ENCODE data around the gene SLC29A3. TPM values are rescaled to one million over a fixed set of nuclear protein-coding genes. Genes with fewer than 3 reads are reported as not detected.

SLC29A3 gene
- total RNA-seq, 2 donors from 2014 or later: 3.2 to 3.3 TPM

DNA sequence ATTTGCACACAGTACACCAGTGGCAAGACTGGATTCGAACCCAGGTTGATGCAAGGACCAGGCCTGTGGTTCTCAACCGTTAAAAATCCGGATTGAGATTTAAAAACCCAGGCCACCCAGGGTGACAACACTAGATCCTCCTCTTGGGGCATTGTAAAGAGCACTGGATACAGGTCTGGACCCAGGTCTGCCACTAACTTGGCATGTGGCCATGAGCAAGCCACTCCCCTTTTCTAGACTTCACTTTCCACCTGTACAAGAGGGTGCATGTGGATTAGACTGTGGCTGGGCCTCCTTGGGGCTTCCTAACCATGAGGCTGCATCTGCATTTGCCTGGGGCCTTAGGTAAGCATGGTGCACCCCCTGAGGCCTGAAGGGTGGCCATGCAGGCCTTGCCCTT, 21.7 kb upstream of the SLC29A3 start:
- Mint-ChIP-seq H3K27ac (no peak overlapping the region), H3K27me3 (peaks cover 45% of the 10 kb centered on the region), H3K4me3 (no peak overlapping the region), H3K4me1 (peaks cover 13% of the 10 kb centered on the region), H3K36me3 (ENCODE audit: low read depth) (peaks cover 5% of the 10 kb centered on the region)
- ATAC-seq (no peak), DNase-seq (no peak)
- H3K9me3 ChIP-seq (ENCODE audit: control insufficient read depth, low read length, poor library complexity, severe bottlenecking): no peaks in the 10 kb centered on the region

DNA sequence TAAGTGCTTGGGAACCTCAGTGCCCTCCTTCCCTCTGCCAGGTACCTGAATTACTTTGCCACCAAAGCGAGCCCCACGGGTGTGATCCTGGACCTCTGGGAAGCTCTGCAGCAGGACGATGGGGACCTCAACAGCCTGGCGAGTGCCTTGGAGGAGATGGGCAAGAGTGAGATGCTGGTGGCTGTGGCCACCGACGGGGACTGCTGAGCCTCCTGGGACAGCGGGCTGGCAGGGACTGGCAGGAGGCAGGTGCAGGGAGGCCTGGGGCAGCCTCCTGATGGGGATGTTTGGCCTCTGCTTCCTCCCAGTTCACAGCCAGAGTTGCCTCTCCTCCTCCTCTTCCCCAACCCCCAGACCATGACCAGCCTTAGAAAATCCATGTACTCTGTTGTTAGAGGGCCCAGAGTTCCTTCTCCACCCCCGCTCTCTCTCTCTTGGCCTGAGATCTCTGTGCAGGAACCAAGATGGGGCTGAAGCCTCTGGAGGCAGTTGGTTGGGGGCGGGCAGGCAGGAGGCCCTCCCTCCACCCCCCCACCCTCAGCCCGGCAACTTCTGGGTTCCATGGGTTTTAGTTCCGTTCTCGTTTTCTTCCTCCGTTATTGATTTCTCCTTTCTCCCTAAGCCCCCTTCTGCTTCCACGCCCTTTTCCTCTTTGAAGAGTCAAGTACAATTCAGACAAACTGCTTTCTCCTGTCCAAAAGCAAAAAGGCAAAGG, 19.8 kb upstream of the SLC29A3 start:
- Mint-ChIP-seq H3K27me3 (peaks cover 54% of the 10 kb centered on the region), H3K4me3 (no peak overlapping the region), H3K36me3 (ENCODE audit: low read depth) (peaks cover 3% of the 10 kb centered on the region), H3K4me1 (peaks cover 16% of the 10 kb centered on the region), H3K27ac (no peak overlapping the region)
- DNase-seq (no peak), ATAC-seq (no peak)
- no peaks in the 10 kb centered on the region for H3K9me3 ChIP-seq (ENCODE audit: control insufficient read depth, low read length, poor library complexity, severe bottlenecking)

DNA sequence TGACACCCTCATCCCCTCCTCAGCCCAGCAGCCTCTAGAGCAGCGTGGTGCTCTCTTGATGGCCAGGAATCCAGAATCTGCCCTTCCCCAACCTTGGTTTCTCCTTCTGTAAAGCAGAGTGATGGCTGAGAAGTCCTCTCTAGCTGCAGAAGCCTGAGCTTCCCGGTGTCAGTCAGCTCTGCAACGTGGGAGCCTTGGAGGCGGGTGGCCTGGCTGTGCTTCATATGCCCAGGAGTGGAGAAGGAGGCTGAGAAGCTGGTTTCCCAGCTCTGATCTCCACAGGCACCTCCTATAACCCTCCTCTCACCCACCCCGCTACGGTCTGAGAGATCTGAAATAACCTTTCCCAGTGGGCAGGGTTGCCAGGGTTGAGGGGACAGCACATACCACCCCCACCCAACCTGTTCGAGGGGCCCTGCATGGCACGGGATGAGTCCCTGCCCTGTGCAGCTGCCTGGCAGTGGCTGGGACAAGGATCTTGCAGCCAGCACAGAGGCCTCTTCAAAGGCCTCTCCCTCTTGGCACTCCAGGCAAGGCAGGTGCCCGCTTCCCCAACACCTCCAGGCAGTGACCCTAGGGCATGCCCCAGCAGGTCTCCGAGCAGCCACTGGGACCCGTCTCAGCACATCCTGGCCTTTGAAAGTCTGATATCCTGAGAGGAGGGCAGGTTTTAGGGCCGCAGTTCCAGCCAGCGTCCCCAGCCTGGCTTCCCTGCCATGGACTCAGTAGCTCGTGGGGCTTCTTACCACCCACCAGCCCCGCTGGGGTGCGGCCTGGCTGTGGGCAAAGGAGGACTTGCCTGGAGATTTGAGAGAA, 18.3 kb upstream of the SLC29A3 start:
- no peak for ATAC-seq
- DNase-seq: no peak
- no peaks in the 10 kb centered on the region for H3K9me3 ChIP-seq (ENCODE audit: control insufficient read depth, low read length, poor library complexity, severe bottlenecking)
- peaks cover 43% of the 10 kb centered on the region for H3K27me3 Mint-ChIP-seq
- H3K4me1 Mint-ChIP-seq: peaks cover 12% of the 10 kb centered on the region
- H3K4me3 Mint-ChIP-seq: no peak overlapping the region
- no peaks in the 10 kb centered on the region for H3K36me3 Mint-ChIP-seq (ENCODE audit: low read depth)
- no peak overlapping the region for H3K27ac Mint-ChIP-seq

DNA sequence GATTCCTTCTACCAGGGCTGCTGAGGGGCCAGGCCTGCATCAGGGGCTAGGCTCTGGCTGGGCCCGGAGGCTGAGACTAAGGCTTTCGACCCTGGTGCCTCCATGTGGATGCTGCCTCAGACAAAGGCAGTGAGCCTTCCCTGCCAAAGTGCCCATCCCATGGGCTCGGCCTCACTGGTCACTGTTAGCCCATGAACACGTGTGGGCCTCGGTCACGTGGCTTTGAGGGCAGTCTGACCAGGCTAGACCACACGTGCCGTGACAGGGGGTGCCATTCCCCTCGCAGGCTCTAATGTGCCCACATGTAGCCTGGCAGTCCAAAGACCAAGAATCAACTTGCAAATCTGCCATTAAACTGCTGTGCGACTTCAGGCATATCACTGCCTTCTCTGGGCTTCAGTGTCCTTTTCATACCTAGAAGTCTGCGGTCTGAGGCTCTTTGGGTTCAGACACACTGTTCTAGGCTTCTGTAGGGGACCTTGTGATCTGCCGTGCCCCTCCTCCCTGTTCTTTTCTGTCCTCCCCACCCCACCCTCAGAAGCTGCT, 17.6 kb upstream of the SLC29A3 start:
- H3K27ac Mint-ChIP-seq: no peak overlapping the region

DNA sequence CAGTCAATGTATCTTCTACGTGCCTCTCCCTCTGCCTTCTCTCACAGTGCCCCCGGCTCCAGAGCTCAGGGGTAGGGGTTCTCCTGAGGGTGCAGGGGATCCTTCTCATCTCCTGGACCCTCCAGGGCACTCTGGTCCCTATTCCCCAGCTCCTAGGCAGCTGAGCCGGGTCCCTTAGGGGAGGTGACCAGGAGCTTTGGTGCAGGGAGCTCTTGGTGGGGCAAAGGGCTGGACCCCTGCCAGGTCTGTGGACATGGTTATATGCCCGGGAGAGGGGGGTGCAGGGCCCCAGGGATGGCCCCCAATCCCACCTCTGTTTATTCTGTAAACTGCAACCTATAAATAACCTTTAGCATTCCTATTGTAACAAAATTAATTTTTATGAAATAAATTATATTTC, 16.6 kb upstream of the SLC29A3 start:
- Mint-ChIP-seq H3K27ac (no peak overlapping the region), H3K4me3 (no peak overlapping the region), H3K36me3 (ENCODE audit: low read depth) (no peaks in the 10 kb centered on the region), H3K27me3 (peaks cover 41% of the 10 kb centered on the region), H3K4me1 (peaks cover 12% of the 10 kb centered on the region)
- ATAC-seq (no peak), DNase-seq (no peak)
- H3K9me3 ChIP-seq (ENCODE audit: control insufficient read depth, low read length, poor library complexity, severe bottlenecking): no peaks in the 10 kb centered on the region

More for the DNA sequence above, 17.6 kb upstream of the SLC29A3 start:
- Mint-ChIP-seq H3K4me1 (peaks cover 12% of the 10 kb centered on the region), H3K4me3 (no peak overlapping the region), H3K36me3 (ENCODE audit: low read depth) (no peaks in the 10 kb centered on the region), H3K27me3 (peaks cover 41% of the 10 kb centered on the region)
- no peaks in the 10 kb centered on the region for H3K9me3 ChIP-seq (ENCODE audit: control insufficient read depth, low read length, poor library complexity, severe bottlenecking)
- no peak for DNase-seq
- ATAC-seq: no peak

DNA sequence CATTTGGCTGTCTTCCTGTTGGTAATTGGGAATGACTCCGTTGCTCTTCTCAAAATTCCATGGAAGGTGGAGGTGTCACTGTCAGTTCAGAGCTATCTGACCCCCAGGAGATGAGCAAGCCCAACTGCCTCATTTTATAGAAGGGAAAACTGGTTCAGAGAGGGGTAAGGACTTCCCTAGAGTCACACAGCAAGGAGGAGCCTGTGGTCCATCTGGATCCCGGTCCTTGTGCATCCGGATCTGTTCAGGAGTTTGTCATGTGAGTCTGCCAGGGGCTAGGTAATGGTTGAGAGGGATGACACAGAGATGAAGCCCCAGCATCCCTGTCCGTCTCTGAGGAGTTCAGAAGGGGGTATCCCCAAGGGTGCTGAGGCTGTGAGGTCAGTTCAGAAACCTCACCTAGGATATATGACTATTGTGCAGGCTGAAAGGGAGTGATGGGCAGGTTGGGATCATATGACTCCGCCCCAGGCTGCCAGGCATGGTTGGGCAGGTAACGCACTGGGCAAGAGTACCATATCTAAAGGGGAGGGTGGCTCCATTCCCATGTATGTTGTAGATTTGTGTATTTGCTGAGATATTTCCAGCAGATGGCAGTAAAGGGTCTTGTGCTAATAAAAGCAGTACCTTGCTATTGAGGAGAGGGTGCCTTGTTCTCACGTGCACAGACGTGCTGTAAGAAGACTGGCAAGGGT, 16.0 kb upstream of the SLC29A3 start:
- no peaks in the 10 kb centered on the region for H3K9me3 ChIP-seq (ENCODE audit: control insufficient read depth, low read length, poor library complexity, severe bottlenecking)
- Mint-ChIP-seq H3K4me3 (no peak overlapping the region), H3K27me3 (peaks cover 38% of the 10 kb centered on the region), H3K27ac (no peak overlapping the region), H3K4me1 (peaks cover 12% of the 10 kb centered on the region), H3K36me3 (ENCODE audit: low read depth) (no peaks in the 10 kb centered on the region)
- ATAC-seq: peak; percentile 78
- DNase-seq: no peak

DNA sequence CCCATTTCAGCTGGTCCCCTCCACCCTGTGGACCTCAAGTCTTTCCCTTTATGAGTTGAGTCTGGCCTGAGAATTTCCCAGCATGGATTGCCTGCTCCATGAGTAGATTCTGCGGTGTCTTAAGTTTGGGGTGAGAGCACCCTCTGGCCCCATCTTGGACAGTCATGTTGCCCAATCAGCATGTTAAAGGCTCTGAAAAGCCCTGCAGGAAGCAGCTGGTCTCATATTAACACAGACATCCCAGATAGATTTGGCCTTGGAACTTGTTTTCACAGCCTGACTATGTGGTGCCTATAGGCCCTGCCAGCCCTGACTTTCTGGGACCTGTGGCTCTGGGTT, 15.5 kb upstream of the SLC29A3 start:
- H3K36me3 Mint-ChIP-seq (ENCODE audit: low read depth): no peaks in the 10 kb centered on the region
- peaks cover 12% of the 10 kb centered on the region for H3K4me1 Mint-ChIP-seq
- no peaks in the 10 kb centered on the region for H3K9me3 ChIP-seq (ENCODE audit: control insufficient read depth, low read length, poor library complexity, severe bottlenecking)
- no peak overlapping the region for H3K27ac Mint-ChIP-seq
- no peak overlapping the region for H3K4me3 Mint-ChIP-seq
- H3K27me3 Mint-ChIP-seq: peaks cover 37% of the 10 kb centered on the region
- DNase-seq (no peak), ATAC-seq (no peak)

DNA sequence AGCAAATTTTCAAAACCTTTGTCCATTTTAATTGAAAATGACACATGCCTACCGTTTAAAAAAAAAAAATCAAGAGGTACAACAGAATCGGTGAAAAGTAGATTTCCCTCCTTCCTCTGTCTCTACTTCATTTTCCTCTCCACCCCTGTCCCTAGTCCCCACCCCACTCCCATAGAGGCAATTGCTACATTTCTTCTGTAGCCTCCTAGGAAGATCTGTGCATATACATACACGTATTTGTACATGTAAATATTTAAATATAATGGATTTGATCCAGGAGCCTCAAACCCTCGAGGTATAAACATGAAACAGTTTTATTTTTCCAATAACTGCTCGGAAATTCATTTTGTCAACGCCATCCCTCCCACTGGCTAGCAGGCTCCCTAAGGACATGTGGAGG, 14.1 kb upstream of the SLC29A3 start:
- H3K4me1 Mint-ChIP-seq: peaks cover 6% of the 10 kb centered on the region
- no peak overlapping the region for H3K27ac Mint-ChIP-seq
- no peak overlapping the region for H3K4me3 Mint-ChIP-seq
- H3K9me3 ChIP-seq (ENCODE audit: control insufficient read depth, low read length, poor library complexity, severe bottlenecking): no peaks in the 10 kb centered on the region
- no peaks in the 10 kb centered on the region for H3K36me3 Mint-ChIP-seq (ENCODE audit: low read depth)
- DNase-seq (no peak), ATAC-seq (no peak)
- peaks cover 36% of the 10 kb centered on the region for H3K27me3 Mint-ChIP-seq

DNA sequence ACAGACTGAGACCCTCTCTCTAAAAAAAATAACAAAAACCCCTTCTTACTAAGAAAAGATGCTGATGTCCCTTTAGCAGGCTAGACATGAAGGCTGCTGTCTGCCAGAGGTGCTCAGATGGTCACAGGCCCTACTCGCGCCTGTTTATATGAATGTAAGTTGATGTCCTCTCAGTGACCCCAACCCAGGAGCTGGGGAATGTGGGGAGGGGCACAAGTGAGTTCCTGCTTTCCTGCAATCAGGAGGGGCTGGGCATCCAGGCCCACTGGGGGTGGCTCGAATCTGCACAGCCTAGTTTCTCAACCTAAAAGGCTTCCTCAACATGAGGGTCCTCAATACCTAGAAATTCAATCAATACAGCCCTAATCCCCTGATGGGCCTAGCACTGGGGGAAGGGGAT, 12.1 kb upstream of the SLC29A3 start:
- no peak for ATAC-seq
- H3K4me1 Mint-ChIP-seq: peaks cover 5% of the 10 kb centered on the region
- H3K36me3 Mint-ChIP-seq (ENCODE audit: low read depth): no peaks in the 10 kb centered on the region
- no peak overlapping the region for H3K4me3 Mint-ChIP-seq
- no peaks in the 10 kb centered on the region for H3K9me3 ChIP-seq (ENCODE audit: control insufficient read depth, low read length, poor library complexity, severe bottlenecking)
- peaks cover 40% of the 10 kb centered on the region for H3K27me3 Mint-ChIP-seq
- no peak overlapping the region for H3K27ac Mint-ChIP-seq
- no peak for DNase-seq

DNA sequence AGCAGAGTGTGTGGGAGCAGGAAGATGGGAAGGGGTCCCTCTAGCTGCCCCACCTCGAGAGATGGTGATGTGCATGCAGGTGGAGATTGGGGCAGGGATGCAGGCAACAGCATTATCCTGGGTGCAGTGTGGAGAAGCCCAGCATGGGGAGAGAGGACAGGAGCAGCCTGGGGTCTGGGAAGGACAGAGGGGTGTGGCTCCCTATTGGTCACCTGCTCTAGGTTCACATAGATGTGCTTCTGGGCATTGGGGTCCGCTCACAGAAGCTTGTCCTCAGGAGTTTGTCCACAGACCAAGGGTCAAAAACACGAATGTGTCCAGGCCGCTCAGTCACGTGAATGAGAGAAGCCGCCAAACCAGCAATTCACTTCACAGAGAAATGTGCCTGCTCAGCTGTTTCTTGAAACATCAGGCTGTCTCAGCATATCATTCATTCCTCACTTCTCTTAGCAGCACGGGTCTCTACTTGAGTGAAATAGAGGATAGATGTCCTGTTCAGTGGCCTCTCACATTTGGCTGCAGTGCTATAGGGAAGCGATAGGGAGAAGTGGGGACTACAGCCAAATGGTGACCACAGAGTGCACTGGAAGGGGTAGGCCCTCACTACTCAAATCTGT, 11.5 kb upstream of the SLC29A3 start:
- Mint-ChIP-seq H3K36me3 (ENCODE audit: low read depth) (no peaks in the 10 kb centered on the region), H3K27me3 (peaks cover 35% of the 10 kb centered on the region), H3K4me1 (peaks cover 5% of the 10 kb centered on the region), H3K4me3 (no peak overlapping the region), H3K27ac (no peak overlapping the region)
- ATAC-seq: no peak
- no peaks in the 10 kb centered on the region for H3K9me3 ChIP-seq (ENCODE audit: control insufficient read depth, low read length, poor library complexity, severe bottlenecking)
- DNase-seq: no peak

DNA sequence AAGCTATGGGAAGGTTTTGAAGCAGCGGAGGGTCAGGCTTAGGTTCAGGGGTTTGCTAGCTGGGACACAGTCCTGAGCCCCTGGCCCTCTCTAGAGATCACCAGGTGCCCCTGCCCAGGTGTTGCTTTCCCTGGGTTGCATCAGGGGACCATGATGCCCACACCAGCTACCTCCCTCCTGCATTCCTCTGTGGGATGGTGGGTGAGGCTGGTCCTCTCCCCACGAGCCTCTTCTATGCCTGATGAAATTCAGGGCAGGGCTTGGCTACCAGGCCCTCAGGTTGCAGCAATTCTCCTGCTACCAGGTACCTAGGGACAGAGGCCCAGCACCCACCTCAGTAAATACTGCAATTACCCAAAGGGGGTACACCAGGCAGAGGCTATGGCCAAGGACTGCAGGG, 10.8 kb upstream of the SLC29A3 start:
- peaks cover 38% of the 10 kb centered on the region for H3K27me3 Mint-ChIP-seq
- H3K9me3 ChIP-seq (ENCODE audit: control insufficient read depth, low read length, poor library complexity, severe bottlenecking): no peaks in the 10 kb centered on the region
- H3K36me3 Mint-ChIP-seq (ENCODE audit: low read depth): no peaks in the 10 kb centered on the region
- H3K27ac Mint-ChIP-seq: no peak overlapping the region
- DNase-seq: no peak
- no peak overlapping the region for H3K4me3 Mint-ChIP-seq
- H3K4me1 Mint-ChIP-seq: peaks cover under 1% of the 10 kb centered on the region
- ATAC-seq: no peak

DNA sequence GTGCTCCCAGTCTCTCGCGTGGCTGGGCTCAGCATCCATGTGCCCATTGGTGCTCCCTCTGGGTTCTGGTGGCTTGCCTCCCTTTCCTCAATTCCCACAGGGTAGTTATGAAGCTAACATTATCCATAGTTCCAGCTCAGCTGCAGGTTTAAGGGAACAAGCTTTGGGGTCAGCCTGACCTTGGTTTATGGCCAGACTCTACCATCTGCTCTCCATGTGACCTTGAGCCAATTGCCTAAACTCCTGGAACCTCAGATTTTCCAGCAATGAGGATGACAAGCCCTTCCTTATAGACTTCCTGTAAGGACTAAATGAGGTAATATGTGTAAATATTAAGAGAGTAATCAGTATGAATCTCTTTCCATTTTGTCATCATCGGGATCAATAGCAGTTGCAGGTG, 10.1 kb upstream of the SLC29A3 start:
- H3K4me1 Mint-ChIP-seq: no peaks in the 10 kb centered on the region
- no peaks in the 10 kb centered on the region for H3K9me3 ChIP-seq (ENCODE audit: control insufficient read depth, low read length, poor library complexity, severe bottlenecking)
- H3K4me3 Mint-ChIP-seq: no peak overlapping the region
- DNase-seq: no peak
- no peak overlapping the region for H3K27ac Mint-ChIP-seq
- peaks cover 35% of the 10 kb centered on the region for H3K27me3 Mint-ChIP-seq
- H3K36me3 Mint-ChIP-seq (ENCODE audit: low read depth): no peaks in the 10 kb centered on the region
- no peak for ATAC-seq

DNA sequence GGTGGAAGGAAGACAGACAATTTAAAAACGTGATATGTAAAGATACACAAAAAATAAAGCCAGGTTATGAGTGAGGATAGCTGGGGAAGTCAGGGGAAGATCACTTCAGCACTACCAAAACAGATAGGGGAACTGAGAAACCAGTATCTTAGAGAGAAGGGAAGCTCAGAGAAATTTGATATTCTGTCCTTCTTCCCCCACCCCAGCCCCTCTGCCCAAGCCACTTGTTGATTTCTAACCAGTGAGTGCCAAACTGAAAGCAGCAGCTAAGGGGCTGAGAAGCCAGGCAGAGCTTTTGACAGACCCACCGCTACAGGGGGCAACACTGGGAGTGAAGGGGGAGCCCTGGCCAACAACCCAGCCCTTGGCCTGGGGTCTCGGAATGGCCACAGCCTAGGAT, 9.1 kb upstream of the SLC29A3 start:
- ATAC-seq (no peak), DNase-seq (no peak)
- no peak overlapping the region for H3K27ac Mint-ChIP-seq
- no peaks in the 10 kb centered on the region for H3K36me3 Mint-ChIP-seq (ENCODE audit: low read depth)
- H3K27me3 Mint-ChIP-seq: peaks cover 34% of the 10 kb centered on the region
- H3K4me3 Mint-ChIP-seq: no peak overlapping the region
- H3K4me1 Mint-ChIP-seq: no peaks in the 10 kb centered on the region
- H3K9me3 ChIP-seq (ENCODE audit: control insufficient read depth, low read length, poor library complexity, severe bottlenecking): no peaks in the 10 kb centered on the region
